Erythroblast (primary cell): Measurements from ENCODE around the gene CFAP100.

ENCODE experiments used
- GATA1 ChIP-seq: IDR thresholded peaks from 2 replicates; pipeline ENCODE4 v1.6.1; 2011; ENCODE audit warnings: low read depth, mild to moderate bottlenecking, control low read depth, low read length, moderate library complexity
- POLR2A ChIP-seq: IDR thresholded peaks from 2 replicates; pipeline ENCODE4 v1.6.1; 2011; ENCODE audit warnings: mild to moderate bottlenecking, low read length

DNA sequence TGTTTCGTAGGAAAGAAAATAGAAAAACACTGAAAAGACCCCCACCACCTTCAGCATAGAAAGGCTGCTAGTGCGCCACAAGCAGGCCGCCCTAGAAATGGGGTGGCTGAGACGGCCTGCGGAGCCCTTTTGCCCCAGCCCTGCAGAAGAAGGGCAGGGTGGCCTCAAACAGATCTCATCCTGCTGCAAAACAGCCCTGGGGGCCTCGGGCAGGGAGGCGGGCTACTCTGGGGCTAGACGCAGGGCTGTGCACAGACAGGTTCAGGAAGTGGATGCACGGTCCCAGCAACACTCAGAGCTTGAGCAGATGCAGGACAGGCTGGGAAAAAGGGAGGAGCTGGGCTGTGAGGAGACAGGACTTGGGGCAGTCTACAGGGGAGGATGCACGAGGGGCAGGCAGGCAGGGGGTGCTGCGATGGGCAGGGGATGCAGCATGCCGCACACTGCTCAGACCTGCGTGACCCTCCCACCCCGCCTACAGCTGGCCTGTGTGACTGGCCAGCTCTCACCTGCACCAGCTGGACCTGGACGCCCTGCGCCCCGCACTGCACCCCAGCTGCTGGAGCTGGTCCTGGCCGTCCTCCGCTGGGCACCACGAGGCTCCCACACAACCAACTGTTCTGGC is 46.7 kb downstream of the CFAP100 start:
- TF ChIP-seq POLR2A, result no peak
- no peak for TF ChIP-seq GATA1
